AG09309 (cell line): Measurements from ENCODE around the gene NANS.

ENCODE experiments used
- DNase-seq: peaks from one replicate; pipeline ENCODE4 v3.0.0-alpha.2; 2010; ENCODE audit warnings: low read depth
- H3K4me3 ChIP-seq: 2 replicates; pipeline ENCODE4 v1.5.1; 2011; ENCODE audit warnings: mild to moderate bottlenecking, low read depth, low read length, moderate library complexity; ENCODE audit not compliant: control insufficient read depth
- TF ChIP-seq, protein P1 (sequence below): IDR thresholded peaks from 2 replicates; pipeline ENCODE4 v1.5.1; 2011; ENCODE audit warnings: mild to moderate bottlenecking, low read depth, low read length, inconsistent platforms; ENCODE audit not compliant: insufficient read depth, control insufficient read depth; ENCODE audit errors: missing control alignments

NANS gene

DNA sequence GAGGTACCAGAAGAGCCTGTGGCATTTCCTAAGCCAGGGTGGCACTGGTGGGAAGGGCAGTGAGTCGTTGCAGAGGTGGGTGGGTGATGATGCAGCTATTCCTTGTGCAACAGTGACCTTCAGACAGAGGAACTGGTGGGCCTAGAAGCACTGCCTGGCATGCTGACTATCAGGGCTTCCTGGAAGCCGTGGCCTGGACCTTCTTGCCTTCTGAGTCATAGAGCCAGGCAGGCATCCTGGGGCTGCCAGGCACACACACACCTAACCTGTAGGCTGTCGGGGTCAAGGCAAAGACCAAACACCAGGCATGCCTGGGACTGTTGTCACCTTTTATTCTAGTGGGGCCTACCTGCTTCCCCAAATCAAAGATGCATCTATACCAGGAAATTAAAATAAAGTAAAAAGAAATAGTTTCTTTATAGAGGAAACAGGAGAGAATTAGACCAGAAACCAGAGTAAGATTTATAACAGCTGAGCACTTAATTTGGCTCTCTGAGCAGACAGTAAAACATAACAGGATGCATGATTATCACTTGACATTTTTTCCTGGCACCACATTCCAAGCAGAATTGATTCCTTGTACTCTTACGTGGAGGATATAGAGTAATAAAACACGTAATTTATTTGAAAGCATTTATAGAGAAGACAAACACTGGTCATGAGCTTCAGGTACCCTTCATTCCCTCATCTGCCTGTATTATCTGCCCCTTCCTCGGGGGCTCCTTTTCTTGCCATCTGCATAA is 25.1 kb downstream of the NANS start:
- DNase-seq: no peak

DNA sequence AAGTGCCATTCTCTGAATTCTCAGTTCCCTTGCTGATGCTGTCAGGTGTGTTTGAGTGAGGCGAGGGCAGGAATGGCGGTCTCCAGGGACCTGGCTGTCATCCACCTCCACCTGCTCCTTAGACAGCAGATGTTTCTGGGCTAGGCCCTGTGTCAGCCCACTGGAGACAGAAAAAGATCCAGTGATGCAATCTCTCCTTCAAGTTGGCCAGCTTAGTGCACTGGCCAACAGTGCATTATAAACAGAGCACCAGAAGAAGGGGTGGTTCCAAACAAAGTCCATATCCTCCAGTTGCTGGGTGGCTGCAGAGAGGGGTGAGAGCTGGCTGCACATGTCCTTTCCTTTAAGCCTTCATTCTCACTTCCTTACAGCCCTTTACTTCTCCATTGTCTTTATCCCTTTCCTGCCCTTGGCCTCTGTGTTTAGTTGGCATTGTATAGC is 26.5 kb downstream of the NANS start:
- H3K4me3 ChIP-seq: no peak overlapping the region
- no peak for DNase-seq
- TF ChIP-seq, protein P1, sequence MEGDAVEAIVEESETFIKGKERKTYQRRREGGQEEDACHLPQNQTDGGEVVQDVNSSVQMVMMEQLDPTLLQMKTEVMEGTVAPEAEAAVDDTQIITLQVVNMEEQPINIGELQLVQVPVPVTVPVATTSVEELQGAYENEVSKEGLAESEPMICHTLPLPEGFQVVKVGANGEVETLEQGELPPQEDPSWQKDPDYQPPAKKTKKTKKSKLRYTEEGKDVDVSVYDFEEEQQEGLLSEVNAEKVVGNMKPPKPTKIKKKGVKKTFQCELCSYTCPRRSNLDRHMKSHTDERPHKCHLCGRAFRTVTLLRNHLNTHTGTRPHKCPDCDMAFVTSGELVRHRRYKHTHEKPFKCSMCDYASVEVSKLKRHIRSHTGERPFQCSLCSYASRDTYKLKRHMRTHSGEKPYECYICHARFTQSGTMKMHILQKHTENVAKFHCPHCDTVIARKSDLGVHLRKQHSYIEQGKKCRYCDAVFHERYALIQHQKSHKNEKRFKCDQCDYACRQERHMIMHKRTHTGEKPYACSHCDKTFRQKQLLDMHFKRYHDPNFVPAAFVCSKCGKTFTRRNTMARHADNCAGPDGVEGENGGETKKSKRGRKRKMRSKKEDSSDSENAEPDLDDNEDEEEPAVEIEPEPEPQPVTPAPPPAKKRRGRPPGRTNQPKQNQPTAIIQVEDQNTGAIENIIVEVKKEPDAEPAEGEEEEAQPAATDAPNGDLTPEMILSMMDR: no peak

More for the DNA sequence above, 25.1 kb downstream of the NANS start:
- TF ChIP-seq, protein P1: no peak
- H3K4me3 ChIP-seq: no peak overlapping the region

DNA sequence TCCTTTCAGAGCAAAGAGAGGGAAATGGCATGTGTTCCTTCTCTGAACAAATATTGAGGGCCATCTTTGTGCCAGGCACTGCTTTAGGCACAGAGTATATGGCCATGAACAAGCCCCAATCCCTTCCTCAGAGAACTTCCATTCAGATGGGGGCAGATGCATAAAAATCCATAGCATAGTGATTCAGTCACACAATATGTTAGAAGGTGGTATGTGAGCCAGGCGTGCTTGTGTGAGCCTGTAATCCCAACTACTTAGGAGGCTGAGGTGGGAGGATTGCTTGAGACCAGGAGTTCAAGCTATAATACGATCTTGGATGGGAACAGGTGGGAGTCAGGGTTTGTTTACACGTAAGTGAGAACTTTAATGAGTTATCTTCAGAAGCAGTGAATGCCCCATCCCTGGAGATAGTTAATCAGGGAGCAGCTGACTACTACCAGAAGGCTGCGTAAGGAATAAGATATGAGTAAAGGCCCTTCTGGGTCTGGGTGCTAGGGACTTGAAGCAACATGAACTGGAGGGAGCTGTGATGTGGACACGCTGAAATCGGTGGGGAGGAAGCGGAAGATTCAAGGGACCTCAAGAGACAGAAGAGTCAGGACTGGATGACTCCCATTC is 27.1 kb downstream of the NANS start:
- H3K4me3 ChIP-seq: no peak overlapping the region
- TF ChIP-seq, protein P1: no peak
- no peak for DNase-seq

DNA sequence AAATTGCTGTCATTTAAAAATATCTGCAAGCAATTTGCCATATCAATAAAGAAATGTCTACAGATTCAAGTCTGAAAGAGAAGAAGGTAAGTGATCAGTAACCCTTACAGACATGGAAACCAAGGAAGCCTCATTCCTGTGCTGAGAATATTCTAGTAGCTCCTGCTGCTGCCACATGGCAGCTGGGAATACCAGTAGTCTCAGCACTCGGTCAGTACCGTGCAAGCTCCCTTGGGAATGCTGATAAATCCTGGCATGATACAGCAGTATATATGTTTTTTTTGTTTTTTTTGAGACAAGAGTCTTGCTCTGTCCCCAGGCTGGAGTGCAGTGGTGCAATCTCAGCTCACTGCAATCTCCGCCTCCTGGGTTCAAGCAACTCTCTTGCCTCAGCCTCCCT is 27.9 kb downstream of the NANS start:
- TF ChIP-seq, protein P1: no peak
- no peak for DNase-seq
- no peak overlapping the region for H3K4me3 ChIP-seq

DNA sequence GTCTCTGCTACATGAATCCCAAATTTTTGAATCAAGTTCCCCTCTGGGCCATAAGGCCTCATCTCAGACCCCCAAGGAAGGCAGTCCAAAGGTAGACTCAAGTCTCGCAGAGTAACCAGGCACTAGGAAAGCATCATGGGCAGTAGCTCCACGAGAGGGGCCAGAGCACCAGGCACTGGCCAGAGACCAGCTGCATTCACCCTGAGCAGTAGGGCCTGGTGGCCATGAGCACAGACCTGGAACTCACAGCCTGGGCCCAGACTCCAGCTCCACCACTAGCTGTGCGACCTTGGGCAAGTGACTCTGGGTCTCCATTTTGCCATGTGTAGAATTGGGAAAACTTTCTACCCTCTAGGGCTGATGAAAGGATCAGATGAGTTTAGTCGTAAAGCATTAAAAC is 28.5 kb downstream of the NANS start:
- DNase-seq: no peak
- TF ChIP-seq, protein P1: no peak
- H3K4me3 ChIP-seq: no peak overlapping the region

DNA sequence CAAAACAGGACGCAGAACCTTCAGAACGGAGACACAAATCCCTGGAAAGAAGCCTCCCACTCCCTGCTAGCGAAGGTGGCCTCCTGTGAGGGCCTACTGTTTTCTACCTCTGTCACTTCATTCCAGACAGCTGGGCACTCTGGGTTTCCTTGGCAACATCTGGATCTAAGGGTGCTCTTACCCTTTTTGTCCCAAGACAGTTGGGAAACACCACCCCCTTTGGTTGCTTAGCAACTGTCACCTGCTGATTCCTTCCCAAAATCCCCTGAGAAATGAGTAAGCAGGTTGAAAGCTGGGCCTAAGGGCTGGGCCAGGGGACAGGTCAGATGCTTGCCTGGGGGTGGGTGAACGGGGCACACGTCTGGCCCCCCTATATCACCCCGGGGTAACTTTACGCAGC is 29.4 kb downstream of the NANS start:
- no peak overlapping the region for H3K4me3 ChIP-seq
- no peak for DNase-seq
- TF ChIP-seq, protein P1: no peak
